Kidney (tissue), 14 donors: ENCODE measurements around the gene IGFL1. TPM values are rescaled to one million over a fixed set of nuclear protein-coding genes. Genes with fewer than 3 reads are reported as not detected.
A peak's percentile ranks its signal among the peaks of the same experiment; 100 is the strongest.

Source experiments
- DNase-seq, 5 donors: peaks; one replicate each; pipeline ENCODE4 v3.0.0-alpha.2; 2013 to 2020
- FAIRE-seq: peaks from 2 replicates; lab custom pipeline; 2012; peaks lifted over from hg19 to GRCh38; lab: Jason Lieb, UNC
- H3K27ac ChIP-seq, 2 donors: one replicate each; pipeline ENCODE4 v1.7.0; 2013; ENCODE audit warnings: low read depth in 2 of 2, low read length in 2 of 2, inconsistent platforms in 1 of 2
- H3K27me3 ChIP-seq: one replicate; pipeline ENCODE4 v1.7.1; 2013; ENCODE audit warnings: low read length, inconsistent platforms; ENCODE audit not compliant: control insufficient read depth, insufficient read depth
- H3K36me3 ChIP-seq, 3 donors: one replicate each; pipeline versions ENCODE4 v1.7.0 to v1.7.1; 2013; ENCODE audit warnings: low read length in 3 of 3, control low read depth in 1 of 3, inconsistent platforms in 1 of 3; ENCODE audit not compliant: insufficient read depth in 3 of 3, control insufficient read depth in 2 of 3
- H3K4me1 ChIP-seq, 3 donors: one replicate each; pipeline versions ENCODE4 v1.7.0 to v1.7.1; 2013; ENCODE audit warnings: low read length in 3 of 3, inconsistent platforms in 1 of 3, low read depth in 1 of 3; ENCODE audit not compliant: control insufficient read depth in 2 of 3, insufficient read depth in 2 of 3
- H3K4me3 ChIP-seq, 3 donors: one replicate each; pipeline versions ENCODE4 v1.7.0 to v1.8.1; 2013; ENCODE audit warnings: low read length in 3 of 3, control low read depth in 1 of 3, inconsistent platforms in 1 of 3
- H3K9ac ChIP-seq, 3 donors: one replicate each; pipeline versions ENCODE4 v1.7.0 to v1.7.1; 2013; ENCODE audit warnings: low read length in 3 of 3, control low read depth in 1 of 3, inconsistent platforms in 1 of 3
- H3K9me3 ChIP-seq, 3 donors: one replicate each; pipeline versions ENCODE4 v1.7.0 to v1.7.1; 2013; ENCODE audit warnings: low read length in 3 of 3, control low read depth in 1 of 3, inconsistent platforms in 1 of 3; ENCODE audit not compliant: control insufficient read depth in 2 of 3, insufficient read depth in 1 of 3
- intact Hi-C: fragments of 100-400 bp; cut with DNase I; formaldehyde crosslinking; loops from one replicate; pipeline ENCODE4 v1.11.1; 2022
- polyA plus RNA-seq: library from polyadenylated mRNA; stranded (reverse); fragments of 350-450 nt; fragmentation: Illumina TruSeq; extraction: RNeasy Lipid Tissue Mini Kit (QIAGEN cat#74804); gene quantifications from one replicate; pipeline ENCODE4 v1.2.3, GENCODE V29; 2014; ENCODE audit warnings: low read depth, low replicate concordance; ENCODE audit not compliant: insufficient read depth
- total RNA-seq: library from RNA; stranded (reverse); fragmentation: NEBNext Ultra II Directional; extraction: Animal tissue kit (Norgen Biotek cat#: 25700); gene quantifications from one replicate; pipeline ENCODE4 v1.2.1, GENCODE V29; 2021
- TF ChIP-seq, protein P1 (sequence below): IDR thresholded peaks from 3 replicates; pipeline ENCODE4 v1.5.1; 2012; ENCODE audit warnings: mild to moderate bottlenecking, moderate library complexity, borderline replicate concordance; ENCODE audit not compliant: insufficient read depth; ENCODE audit errors: extremely low read depth
- donor health status: control.
- donor health status: control.
- donor health status: control.
- donor health status: control.
- donor health status: control.
- donor health status: DM: yes; HTN: yes; CAD: no.
- donor health status: Normal renal cell carcinoma (clear cell type).

The IGFL1 gene
- total and polyA plus RNA-seq, 2 donors from 2014 or later: not detected

DNA sequence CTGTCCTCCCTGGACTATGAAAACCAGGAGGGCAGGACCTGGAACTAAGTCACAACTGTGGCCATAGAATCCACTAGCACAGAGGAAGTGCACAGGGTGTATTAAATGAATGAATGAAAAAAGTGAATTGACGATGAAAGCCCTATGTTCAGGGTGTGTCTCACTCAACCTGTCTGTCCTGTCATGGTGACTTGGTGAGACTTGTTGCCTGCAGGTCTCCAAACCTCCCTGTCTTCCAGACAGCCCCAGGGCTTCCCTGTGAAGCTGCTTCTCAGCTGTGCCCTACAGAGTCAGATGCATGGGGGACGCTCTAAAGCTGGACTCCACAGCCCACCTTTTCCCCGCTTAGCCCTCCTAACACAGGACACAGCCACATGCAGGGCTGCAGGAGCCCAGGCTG is 4.8 kb upstream of the IGFL1 start:
- no peaks in the 10 kb centered on the region for H3K36me3 ChIP-seq
- no peak for FAIRE-seq

DNA sequence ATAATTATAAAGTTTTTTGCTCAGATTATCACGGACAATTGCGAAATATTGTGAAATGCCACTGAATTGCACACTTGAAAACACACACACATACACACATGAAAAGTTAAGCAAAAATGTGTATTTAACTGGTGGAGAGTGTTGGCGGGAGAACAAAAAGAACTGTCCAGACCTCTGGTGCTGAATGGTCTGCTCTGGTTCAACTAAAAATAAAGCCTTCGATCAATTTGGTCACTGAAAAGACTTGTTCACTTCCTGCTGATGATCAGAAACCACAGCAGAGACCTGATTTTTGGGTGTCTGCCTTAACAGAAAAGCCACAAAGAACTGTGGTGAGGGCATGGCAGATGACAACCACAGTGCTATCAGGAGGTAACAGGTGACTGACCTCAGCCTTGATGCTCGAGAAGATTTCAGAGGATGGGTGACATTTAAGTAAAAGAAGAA is 4.0 kb upstream of the IGFL1 start:
- DNase-seq: peak in 2 of 5 donors; percentile 22 to 24
- no peaks in the 10 kb centered on the region for H3K4me1 ChIP-seq

More for the DNA sequence above, 4.8 kb upstream of the IGFL1 start:
- H3K4me1 ChIP-seq: no peaks in the 10 kb centered on the region
- intact Hi-C loops: no loop called here
- no peak overlapping the region for H3K4me3 ChIP-seq
- H3K9me3 ChIP-seq: no peaks in the 10 kb centered on the region
- H3K27me3 ChIP-seq: no peaks in the 10 kb centered on the region
- TF ChIP-seq, protein P1, sequence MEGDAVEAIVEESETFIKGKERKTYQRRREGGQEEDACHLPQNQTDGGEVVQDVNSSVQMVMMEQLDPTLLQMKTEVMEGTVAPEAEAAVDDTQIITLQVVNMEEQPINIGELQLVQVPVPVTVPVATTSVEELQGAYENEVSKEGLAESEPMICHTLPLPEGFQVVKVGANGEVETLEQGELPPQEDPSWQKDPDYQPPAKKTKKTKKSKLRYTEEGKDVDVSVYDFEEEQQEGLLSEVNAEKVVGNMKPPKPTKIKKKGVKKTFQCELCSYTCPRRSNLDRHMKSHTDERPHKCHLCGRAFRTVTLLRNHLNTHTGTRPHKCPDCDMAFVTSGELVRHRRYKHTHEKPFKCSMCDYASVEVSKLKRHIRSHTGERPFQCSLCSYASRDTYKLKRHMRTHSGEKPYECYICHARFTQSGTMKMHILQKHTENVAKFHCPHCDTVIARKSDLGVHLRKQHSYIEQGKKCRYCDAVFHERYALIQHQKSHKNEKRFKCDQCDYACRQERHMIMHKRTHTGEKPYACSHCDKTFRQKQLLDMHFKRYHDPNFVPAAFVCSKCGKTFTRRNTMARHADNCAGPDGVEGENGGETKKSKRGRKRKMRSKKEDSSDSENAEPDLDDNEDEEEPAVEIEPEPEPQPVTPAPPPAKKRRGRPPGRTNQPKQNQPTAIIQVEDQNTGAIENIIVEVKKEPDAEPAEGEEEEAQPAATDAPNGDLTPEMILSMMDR: no peak
- H3K9ac ChIP-seq: no peak overlapping the region
- peak in 1 of 5 donors; percentile 8 for DNase-seq
- H3K27ac ChIP-seq: no peak overlapping the region

DNA sequence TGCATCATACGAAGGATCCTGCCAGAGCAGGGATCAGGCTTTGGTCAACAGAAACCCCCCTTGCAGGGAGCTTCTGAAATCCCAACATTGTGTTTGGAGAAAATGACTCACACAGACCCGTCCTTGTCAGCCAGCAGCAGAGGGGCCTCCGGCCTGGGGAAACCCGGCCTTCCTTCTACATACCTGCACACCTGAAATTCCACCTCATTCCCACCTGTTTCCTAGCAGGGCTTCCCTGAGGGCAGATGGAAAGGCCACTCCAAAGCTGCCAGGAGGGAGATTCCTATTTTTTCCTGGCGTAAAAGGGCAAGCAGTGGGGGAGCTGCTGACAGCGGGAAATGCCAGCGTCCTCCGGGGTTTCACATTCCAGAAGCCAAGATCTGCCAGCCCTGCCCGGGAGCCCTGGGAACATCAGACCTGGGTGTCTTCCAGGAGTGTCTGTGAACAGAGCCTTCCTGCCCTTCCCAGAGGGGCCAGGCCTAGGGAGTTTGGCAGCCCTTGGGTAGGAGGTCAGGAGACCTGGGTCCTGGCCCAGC is 3.0 kb upstream of the IGFL1 start:
- TF ChIP-seq, protein P1: no peak
- Histone ChIP-seq H3K36me3 (no peaks in the 10 kb centered on the region), H3K27ac (no peak overlapping the region), H3K9ac (no peak overlapping the region), H3K9me3 (no peaks in the 10 kb centered on the region), H3K4me3 (no peak overlapping the region), H3K4me1 (no peaks in the 10 kb centered on the region), H3K27me3 (no peaks in the 10 kb centered on the region)
- intact Hi-C loops: no loop called here
- DNase-seq (peak in 1 of 5 donors; percentile 46), FAIRE-seq (no peak)

More for the DNA sequence above, 4.0 kb upstream of the IGFL1 start:
- FAIRE-seq: no peak
- no peak overlapping the region for H3K4me3 ChIP-seq
- no peaks in the 10 kb centered on the region for H3K27me3 ChIP-seq
- H3K36me3 ChIP-seq: no peaks in the 10 kb centered on the region
- H3K9ac ChIP-seq: no peak overlapping the region
- H3K9me3 ChIP-seq: no peaks in the 10 kb centered on the region
- intact Hi-C loops: no loop called here
- H3K27ac ChIP-seq: no peak overlapping the region
- TF ChIP-seq, protein P1: no peak

DNA sequence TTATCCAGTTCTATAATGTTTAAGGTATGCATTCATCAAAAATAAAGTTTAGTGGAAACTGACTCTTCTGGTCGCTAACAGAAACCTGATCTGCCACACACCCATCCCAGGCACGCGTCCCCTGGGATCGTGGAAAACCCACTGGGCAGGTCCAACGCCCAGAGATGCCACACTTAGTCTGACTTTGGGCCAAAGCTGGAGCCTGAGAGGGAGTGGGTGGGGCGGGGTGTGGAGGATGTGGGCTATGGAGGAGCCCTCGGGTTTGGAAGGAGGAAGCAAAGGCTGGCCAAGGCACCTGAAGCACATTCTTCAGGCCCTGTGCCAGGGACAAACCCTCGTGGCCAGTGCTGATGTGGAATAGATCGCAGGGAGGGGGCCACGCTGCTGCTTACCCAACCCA is 2.5 kb downstream of the IGFL1 start:
- no peaks in the 10 kb centered on the region for H3K4me1 ChIP-seq
- DNase-seq (no peak), FAIRE-seq (no peak)
- TF ChIP-seq, protein P1: no peak
- H3K36me3 ChIP-seq: no peaks in the 10 kb centered on the region
- no peak overlapping the region for H3K4me3 ChIP-seq
- intact Hi-C loops: no loop called here
- H3K27me3 ChIP-seq: no peaks in the 10 kb centered on the region
- no peaks in the 10 kb centered on the region for H3K9me3 ChIP-seq
- no peak overlapping the region for H3K9ac ChIP-seq
- H3K27ac ChIP-seq: no peak overlapping the region
